Loucy (cell line): ENCODE measurements around the gene HHLA2.

Experiments
- H2AFZ ChIP-seq: fragments of 200-600 bp; sonication (generic); 2 replicates; pipeline ENCODE4 v1.6.0; 2016; ENCODE audit warnings: antibody characterized with exemption, mild to moderate bottlenecking, low read length, moderate library complexity
- H3F3A ChIP-seq: fragments of 200-600 bp; 2 replicates; pipeline ENCODE4 v1.6.0; 2016; ENCODE audit warnings: antibody characterized with exemption, low read depth, mild to moderate bottlenecking
- H3K27me3 ChIP-seq: fragments of 200-600 bp; sonication (generic); 2 replicates; pipeline ENCODE4 v1.6.1; 2014; ENCODE audit warnings: low read length, mild to moderate bottlenecking; ENCODE audit not compliant: insufficient read depth, poor library complexity, severe bottlenecking
- H3K36me3 ChIP-seq: fragments of 200-600 bp; sonication (generic); 2 replicates; pipeline ENCODE4 v1.6.1; 2016; ENCODE audit warnings: low read length; ENCODE audit not compliant: insufficient read depth
- H3K4me1 ChIP-seq: fragments of 200-600 bp; sonication (generic); 2 replicates; pipeline ENCODE4 v1.5.1; 2014; ENCODE audit warnings: low read length, mild to moderate bottlenecking; ENCODE audit not compliant: insufficient read depth, poor library complexity, severe bottlenecking
- H3K4me2 ChIP-seq: fragments of 200-600 bp; sonication (generic); 2 replicates; pipeline ENCODE4 v1.6.0; 2014; ENCODE audit warnings: antibody characterized with exemption, low read length, low read depth, mild to moderate bottlenecking; ENCODE audit not compliant: poor library complexity, severe bottlenecking
- H3K4me3 ChIP-seq: fragments of 200-600 bp; sonication (generic); 2 replicates; pipeline ENCODE4 v1.5.1; 2014; ENCODE audit warnings: low read length, mild to moderate bottlenecking, mixed read lengths; ENCODE audit not compliant: poor library complexity, severe bottlenecking
- H3K79me2 ChIP-seq: fragments of 200-600 bp; sonication (generic); 2 replicates; pipeline ENCODE4 v1.6.1; 2014; ENCODE audit warnings: low read length; ENCODE audit not compliant: insufficient read depth
- H3K9ac ChIP-seq: fragments of 200-600 bp; sonication (generic); 2 replicates; pipeline ENCODE4 v1.6.0; 2014; ENCODE audit warnings: mild to moderate bottlenecking, low read depth, low read length, moderate library complexity; ENCODE audit not compliant: poor library complexity, severe bottlenecking
- H3K9me2 ChIP-seq: fragments of 200-600 bp; sonication (generic); replicated peaks from 2 replicates; pipeline ENCODE4 v1.6.1; 2016; ENCODE audit warnings: low read depth, low read length, mixed read lengths
- H3K9me3 ChIP-seq: fragments of 200-600 bp; sonication (generic); 2 replicates; pipeline ENCODE4 v1.6.1; 2014; ENCODE audit warnings: mild to moderate bottlenecking, antibody characterized with exemption, low read length, low read depth; ENCODE audit not compliant: insufficient read depth
- H4K20me1 ChIP-seq: fragments of 200-600 bp; sonication (generic); 2 replicates; pipeline ENCODE4 v1.6.0; 2014; ENCODE audit warnings: antibody characterized with exemption, low read length, mild to moderate bottlenecking; ENCODE audit not compliant: insufficient read depth, poor library complexity, severe bottlenecking
- CTCF ChIP-seq: fragments of 200-600 bp; sonication (generic); conservative IDR thresholded peaks from 2 replicates; pipeline ENCODE4 v1.5.1; 2014; ENCODE audit warnings: mild to moderate bottlenecking, antibody characterized with exemption, low read length
- EZH2phosphoT487 ChIP-seq: fragments of 200-600 bp; IDR thresholded peaks from 2 replicates; pipeline ENCODE4 v1.6.1; 2018; ENCODE audit warnings: antibody characterized with exemption, mild to moderate bottlenecking, moderate library complexity, borderline replicate concordance

Gene HHLA2

GRCh38 chr3:108327168-108327567 is 30.8 kb downstream of the HHLA2 start:
- H2AFZ ChIP-seq, result no peak overlapping the region
- H3K27me3 ChIP-seq, result no peaks in the 10 kb centered on the region
- H3K9me3 ChIP-seq, result no peaks in the 10 kb centered on the region
- H3K9me2 ChIP-seq, result no peaks in the 10 kb centered on the region
- no peaks in the 10 kb centered on the region for H4K20me1 ChIP-seq
- TF ChIP-seq EZH2phosphoT487, result no peak
- no peak for TF ChIP-seq CTCF
- no peaks in the 10 kb centered on the region for H3K79me2 ChIP-seq
- no peak overlapping the region for H3K9ac ChIP-seq
- H3K4me3 ChIP-seq, result no peak overlapping the region
- H3K4me1 ChIP-seq, result peaks cover 5% of the 10 kb centered on the region
- no peak overlapping the region for H3K4me2 ChIP-seq
- no peaks in the 10 kb centered on the region for H3K36me3 ChIP-seq
- H3F3A ChIP-seq, result no peaks in the 10 kb centered on the region

GRCh38 chr3:108328821-108329486 is 32.6 kb downstream of the HHLA2 start:
- H3K36me3 ChIP-seq, result no peaks in the 10 kb centered on the region
- no peaks in the 10 kb centered on the region for H3K27me3 ChIP-seq
- no peaks in the 10 kb centered on the region for H3K4me1 ChIP-seq
- H3K79me2 ChIP-seq, result no peaks in the 10 kb centered on the region
- H3K9me2 ChIP-seq, result no peaks in the 10 kb centered on the region
- H3F3A ChIP-seq, result no peaks in the 10 kb centered on the region
- H2AFZ ChIP-seq, result no peak overlapping the region
- no peak overlapping the region for H3K9ac ChIP-seq
- H3K4me2 ChIP-seq, result no peak overlapping the region
- H4K20me1 ChIP-seq, result no peaks in the 10 kb centered on the region
- TF ChIP-seq EZH2phosphoT487, result no peak
- TF ChIP-seq CTCF, result no peak
- H3K9me3 ChIP-seq, result no peaks in the 10 kb centered on the region
- H3K4me3 ChIP-seq, result no peak overlapping the region

- Histone ChIP-seq H3K36me3 (no peaks in the 10 kb centered on the region), H4K20me1 (no peaks in the 10 kb centered on the region), H3F3A (no peaks in the 10 kb centered on the region), H3K4me3 (no peak overlapping the region), H3K9ac (no peak overlapping the region), H3K4me1 (no peaks in the 10 kb centered on the region), H2AFZ (no peak overlapping the region), H3K4me2 (no peak overlapping the region), H3K79me2 (no peaks in the 10 kb centered on the region), H3K9me3 (no peaks in the 10 kb centered on the region), H3K27me3 (no peaks in the 10 kb centered on the region), H3K9me2 (no peaks in the 10 kb centered on the region)
- TF ChIP-seq EZH2phosphoT487 (no peak), CTCF (no peak)
Measured at GRCh38 chr3:108329508-108329907, 33.2 kb downstream of the HHLA2 start.
